Measurements from ENCODE around the gene POC1B.

The POC1B gene

GRCh38 chr12:89525824-89526770 lies at the start of gene POC1B:
POC1B (minus strand) TSS chr12:89526047; CDS start chr12:89525895, 152 bp downstream.
- ATAC-seq (replicated peaks; ENCODE audit: extremely low read depth, poor library complexity, severe bottlenecking), result peak; percentile 59

GRCh38 chr12:89575374-89575773 lies 49.5 kb upstream of the POC1B start:
- H3K4me3 Mint-ChIP-seq, result no peak overlapping the region
- H3K9me3 Mint-ChIP-seq, result no peaks in the 10 kb centered on the region
- no peaks in the 10 kb centered on the region for H3K4me1 Mint-ChIP-seq
- H3K27ac Mint-ChIP-seq (ENCODE audit: low read depth), result no peak overlapping the region
- peaks cover 4% of the 10 kb centered on the region for H3K36me3 Mint-ChIP-seq (ENCODE audit: insufficient read depth)
- ATAC-seq (replicated peaks; ENCODE audit: extremely low read depth, poor library complexity, severe bottlenecking), result no peak
- no peak for DNase-seq (ENCODE audit: low spot score in 2 of 2)
- H3K27me3 Mint-ChIP-seq, result no peaks in the 10 kb centered on the region

More at GRCh38 chr12:89525824-89526770, at the start of gene POC1B:
- no peaks in the 10 kb centered on the region for H3K9me3 Mint-ChIP-seq
- H3K36me3 Mint-ChIP-seq (ENCODE audit: insufficient read depth), result peaks cover 29% of the 10 kb centered on the region
- DNase-seq (ENCODE audit: low spot score in 2 of 2), result peak; percentile 47 to 50
- peaks cover 52% of the 10 kb centered on the region for H3K4me1 Mint-ChIP-seq
- H3K27ac Mint-ChIP-seq (ENCODE audit: low read depth), result peak within 1 kb of the TSS; percentile 90
- peak within 1 kb of the TSS; percentile 90 for H3K4me3 Mint-ChIP-seq
- H3K27me3 Mint-ChIP-seq, result no peaks in the 10 kb centered on the region

GRCh38 chr12:89574736-89575208 lies 48.9 kb upstream of the POC1B start:
- no peaks in the 10 kb centered on the region for H3K27me3 Mint-ChIP-seq
- H3K27ac Mint-ChIP-seq (ENCODE audit: low read depth), result no peak overlapping the region
- H3K9me3 Mint-ChIP-seq, result no peaks in the 10 kb centered on the region
- H3K36me3 Mint-ChIP-seq (ENCODE audit: insufficient read depth), result peaks cover 4% of the 10 kb centered on the region
- DNase-seq (ENCODE audit: low spot score in 2 of 2) (no peak), ATAC-seq (replicated peaks; ENCODE audit: extremely low read depth, poor library complexity, severe bottlenecking) (no peak)
- H3K4me1 Mint-ChIP-seq, result no peaks in the 10 kb centered on the region
- no peak overlapping the region for H3K4me3 Mint-ChIP-seq

- no peaks in the 10 kb centered on the region for H3K9me3 Mint-ChIP-seq
- ATAC-seq (replicated peaks; ENCODE audit: extremely low read depth, poor library complexity, severe bottlenecking), result no peak
- H3K27me3 Mint-ChIP-seq, result no peaks in the 10 kb centered on the region
- DNase-seq (ENCODE audit: low spot score in 2 of 2), result no peak
- H3K4me1 Mint-ChIP-seq, result no peaks in the 10 kb centered on the region
- peaks cover 4% of the 10 kb centered on the region for H3K36me3 Mint-ChIP-seq (ENCODE audit: insufficient read depth)
- H3K27ac Mint-ChIP-seq (ENCODE audit: low read depth), result no peak overlapping the region
- H3K4me3 Mint-ChIP-seq, result no peak overlapping the region
Measured at GRCh38 chr12:89573051-89573810, 47.4 kb upstream of the POC1B start.

GRCh38 chr12:89571491-89572195 lies 45.8 kb upstream of the POC1B start:
- no peaks in the 10 kb centered on the region for H3K9me3 Mint-ChIP-seq
- no peaks in the 10 kb centered on the region for H3K4me1 Mint-ChIP-seq
- no peak for DNase-seq (ENCODE audit: low spot score in 2 of 2)
- H3K27ac Mint-ChIP-seq (ENCODE audit: low read depth), result no peak overlapping the region
- ATAC-seq (replicated peaks; ENCODE audit: extremely low read depth, poor library complexity, severe bottlenecking), result no peak
- no peaks in the 10 kb centered on the region for H3K27me3 Mint-ChIP-seq
- no peak overlapping the region for H3K4me3 Mint-ChIP-seq
- peaks cover 4% of the 10 kb centered on the region for H3K36me3 Mint-ChIP-seq (ENCODE audit: insufficient read depth)

- no peak for DNase-seq (ENCODE audit: low spot score in 2 of 2)
- Mint-ChIP-seq H3K4me3 (no peak overlapping the region), H3K36me3 (ENCODE audit: insufficient read depth) (peaks cover 4% of the 10 kb centered on the region), H3K4me1 (no peaks in the 10 kb centered on the region), H3K9me3 (no peaks in the 10 kb centered on the region), H3K27me3 (no peaks in the 10 kb centered on the region), H3K27ac (ENCODE audit: low read depth) (no peak overlapping the region)
- no peak for ATAC-seq (replicated peaks; ENCODE audit: extremely low read depth, poor library complexity, severe bottlenecking)
Measured at GRCh38 chr12:89568484-89568883, 42.6 kb upstream of the POC1B start.

GRCh38 chr12:89567691-89568239 lies 41.9 kb upstream of the POC1B start:
- H3K36me3 Mint-ChIP-seq (ENCODE audit: insufficient read depth), result peaks cover 4% of the 10 kb centered on the region
- no peak for DNase-seq (ENCODE audit: low spot score in 2 of 2)
- H3K4me1 Mint-ChIP-seq, result peaks cover 3% of the 10 kb centered on the region
- H3K27ac Mint-ChIP-seq (ENCODE audit: low read depth), result no peak overlapping the region
- H3K9me3 Mint-ChIP-seq, result no peaks in the 10 kb centered on the region
- no peaks in the 10 kb centered on the region for H3K27me3 Mint-ChIP-seq
- H3K4me3 Mint-ChIP-seq, result no peak overlapping the region
- no peak for ATAC-seq (replicated peaks; ENCODE audit: extremely low read depth, poor library complexity, severe bottlenecking)

- no peak for DNase-seq (ENCODE audit: low spot score in 2 of 2)
- Mint-ChIP-seq H3K4me1 (peaks cover 5% of the 10 kb centered on the region), H3K27ac (ENCODE audit: low read depth) (no peak overlapping the region), H3K9me3 (no peaks in the 10 kb centered on the region), H3K27me3 (no peaks in the 10 kb centered on the region), H3K4me3 (no peak overlapping the region), H3K36me3 (ENCODE audit: insufficient read depth) (peaks cover under 1% of the 10 kb centered on the region)
- ATAC-seq (replicated peaks; ENCODE audit: extremely low read depth, poor library complexity, severe bottlenecking), result no peak
Measured at GRCh38 chr12:89566615-89567014, 40.8 kb upstream of the POC1B start.

- ATAC-seq (replicated peaks; ENCODE audit: extremely low read depth, poor library complexity, severe bottlenecking) (no peak), DNase-seq (ENCODE audit: low spot score in 2 of 2) (no peak)
- no peaks in the 10 kb centered on the region for H3K27me3 Mint-ChIP-seq
- no peak overlapping the region for H3K27ac Mint-ChIP-seq (ENCODE audit: low read depth)
- H3K4me3 Mint-ChIP-seq, result no peak overlapping the region
- peaks cover 5% of the 10 kb centered on the region for H3K4me1 Mint-ChIP-seq
- no peaks in the 10 kb centered on the region for H3K36me3 Mint-ChIP-seq (ENCODE audit: insufficient read depth)
- no peaks in the 10 kb centered on the region for H3K9me3 Mint-ChIP-seq
Measured at GRCh38 chr12:89565002-89565401, 39.2 kb upstream of the POC1B start.

- Mint-ChIP-seq H3K4me1 (peaks cover 5% of the 10 kb centered on the region), H3K4me3 (no peak overlapping the region), H3K27ac (ENCODE audit: low read depth) (no peak overlapping the region), H3K27me3 (peaks cover 6% of the 10 kb centered on the region), H3K36me3 (ENCODE audit: insufficient read depth) (peaks cover 6% of the 10 kb centered on the region), H3K9me3 (no peaks in the 10 kb centered on the region)
- DNase-seq (ENCODE audit: low spot score in 2 of 2) (no peak), ATAC-seq (replicated peaks; ENCODE audit: extremely low read depth, poor library complexity, severe bottlenecking) (no peak)
Measured at GRCh38 chr12:89559753-89560152, 33.9 kb upstream of the POC1B start.

- no peak overlapping the region for H3K4me3 Mint-ChIP-seq
- H3K27me3 Mint-ChIP-seq, result peaks cover 6% of the 10 kb centered on the region
- ATAC-seq (replicated peaks; ENCODE audit: extremely low read depth, poor library complexity, severe bottlenecking), result no peak
- no peak for DNase-seq (ENCODE audit: low spot score in 2 of 2)
- H3K36me3 Mint-ChIP-seq (ENCODE audit: insufficient read depth), result peaks cover 6% of the 10 kb centered on the region
- no peaks in the 10 kb centered on the region for H3K9me3 Mint-ChIP-seq
- H3K4me1 Mint-ChIP-seq, result no peaks in the 10 kb centered on the region
- H3K27ac Mint-ChIP-seq (ENCODE audit: low read depth), result no peak overlapping the region
Measured at GRCh38 chr12:89556976-89557375, 31.1 kb upstream of the POC1B start.

- no peak for ATAC-seq (replicated peaks; ENCODE audit: extremely low read depth, poor library complexity, severe bottlenecking)
- peaks cover under 1% of the 10 kb centered on the region for H3K36me3 Mint-ChIP-seq (ENCODE audit: insufficient read depth)
- H3K27me3 Mint-ChIP-seq, result peaks cover 6% of the 10 kb centered on the region
- no peaks in the 10 kb centered on the region for H3K4me1 Mint-ChIP-seq
- no peak overlapping the region for H3K4me3 Mint-ChIP-seq
- H3K27ac Mint-ChIP-seq (ENCODE audit: low read depth), result no peak overlapping the region
- H3K9me3 Mint-ChIP-seq, result no peaks in the 10 kb centered on the region
- no peak for DNase-seq (ENCODE audit: low spot score in 2 of 2)
Measured at GRCh38 chr12:89552376-89552775, 26.5 kb upstream of the POC1B start.
